Activated T-cell treated with anti-CD3 and anti-CD28 coated beads, Interleukin-2, amount 50 U/mL, for 4 hours (primary cell): ENCODE results near the gene TEX54. TPM values are rescaled to one million over a fixed set of nuclear protein-coding genes. Genes with fewer than 3 reads are reported as not detected.
"Not testable (repeated sequence)": the region's sequence is repeated elsewhere in the genome, so short reads cannot be mapped to it uniquely, and the experiment has no call there.

Source experiments
- ATAC-seq, 2 donors: fragments of 200-7000 bp; cut with Tn5 transposase; one replicate each; pipeline ENCODE4 v1.10.0; 2021
- DNase-seq: peaks from one replicate; pipeline ENCODE4 v3.0.0-alpha.2; 2020
- H3K27me3 Mint-ChIP-seq: one replicate; pipeline ENCODE4 v1.8.0; 2021; ENCODE audit warnings: low read depth, mixed read lengths
- H3K36me3 Mint-ChIP-seq: one replicate; pipeline ENCODE4 v1.8.0; 2022; ENCODE audit warnings: mixed read lengths; ENCODE audit not compliant: insufficient read depth
- H3K4me1 Mint-ChIP-seq: one replicate; pipeline ENCODE4 v1.8.0; 2021; ENCODE audit warnings: low read depth, mixed read lengths
- H3K4me3 Mint-ChIP-seq: one replicate; pipeline ENCODE4 v1.8.0; 2021; ENCODE audit warnings: mild to moderate bottlenecking, moderate library complexity, mixed read lengths
- H3K9me3 Mint-ChIP-seq: one replicate; pipeline ENCODE4 v1.8.0; 2021; ENCODE audit warnings: mixed read lengths
- total RNA-seq, 3 donors: library from RNA; stranded (reverse); gene quantifications; one replicate each; pipeline ENCODE4 v1.2.1, GENCODE V29; 2021

The TEX54 gene
- total RNA-seq, 3 donors from 2014 or later = 0.63 to 0.92 (median 0.89) TPM

- Mint-ChIP-seq H3K27me3 (no peaks in the 10 kb centered on the region), H3K36me3 (peaks cover 40% of the 10 kb centered on the region), H3K4me1 (peaks cover 35% of the 10 kb centered on the region), H3K4me3 (peak overlapping the region; percentile 97), H3K9me3 (no peaks in the 10 kb centered on the region)
- ATAC-seq = peak; percentile 4 to 11
- no peak for DNase-seq
Observed at GRCh38 chr11:62850911-62851806, 18.5 kb upstream of the TEX54 start.

- H3K9me3 Mint-ChIP-seq = no peaks in the 10 kb centered on the region
- H3K27me3 Mint-ChIP-seq = no peaks in the 10 kb centered on the region
- DNase-seq (no peak), ATAC-seq (no peak)
- H3K36me3 Mint-ChIP-seq = peaks cover 13% of the 10 kb centered on the region
- H3K4me1 Mint-ChIP-seq = peaks cover 14% of the 10 kb centered on the region
- no peak overlapping the region for H3K4me3 Mint-ChIP-seq
Observed at GRCh38 chr11:62847767-62848314, 15.2 kb upstream of the TEX54 start.

DNA sequence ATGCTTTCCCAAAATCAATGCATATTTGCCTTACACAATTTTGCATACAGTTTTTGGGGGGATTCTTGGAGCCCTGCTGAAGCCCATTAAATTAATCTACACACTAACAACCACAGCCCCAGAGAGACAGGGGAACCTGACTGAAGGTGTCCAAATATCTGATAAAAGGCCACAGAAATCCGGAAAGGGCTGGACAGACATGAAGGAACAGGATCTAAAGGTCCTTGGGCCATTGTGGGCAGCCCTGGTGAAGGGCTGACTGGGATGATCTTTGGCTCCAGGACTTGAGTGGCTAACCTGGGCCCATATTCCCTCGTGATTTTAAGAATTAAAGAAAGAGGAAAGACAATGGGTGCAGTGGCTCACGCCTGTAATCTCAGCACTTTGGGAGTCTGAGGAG lies 13.5 kb upstream of the TEX54 start:
- Mint-ChIP-seq H3K4me1 (no peaks in the 10 kb centered on the region), H3K9me3 (no peaks in the 10 kb centered on the region), H3K4me3 (no peak overlapping the region), H3K27me3 (no peaks in the 10 kb centered on the region), H3K36me3 (no peaks in the 10 kb centered on the region)
- no peak for DNase-seq
- no peak for ATAC-seq

GRCh38 chr11:62844154-62844553 lies 11.5 kb upstream of the TEX54 start:
- no peak for ATAC-seq
- no peak overlapping the region for H3K4me3 Mint-ChIP-seq
- H3K9me3 Mint-ChIP-seq = no peaks in the 10 kb centered on the region

GRCh38 chr11:62843466-62843865 lies 10.8 kb upstream of the TEX54 start:
- Mint-ChIP-seq H3K27me3 (no peaks in the 10 kb centered on the region), H3K36me3 (peaks cover 5% of the 10 kb centered on the region), H3K4me3 (no peak overlapping the region), H3K4me1 (peaks cover 12% of the 10 kb centered on the region), H3K9me3 (no peaks in the 10 kb centered on the region)
- ATAC-seq = no peak
- DNase-seq = no peak

More at GRCh38 chr11:62844154-62844553, 11.5 kb upstream of the TEX54 start:
- H3K4me1 Mint-ChIP-seq = peaks cover 8% of the 10 kb centered on the region
- H3K36me3 Mint-ChIP-seq = peaks cover 3% of the 10 kb centered on the region
- no peaks in the 10 kb centered on the region for H3K27me3 Mint-ChIP-seq
- DNase-seq = no peak

DNA sequence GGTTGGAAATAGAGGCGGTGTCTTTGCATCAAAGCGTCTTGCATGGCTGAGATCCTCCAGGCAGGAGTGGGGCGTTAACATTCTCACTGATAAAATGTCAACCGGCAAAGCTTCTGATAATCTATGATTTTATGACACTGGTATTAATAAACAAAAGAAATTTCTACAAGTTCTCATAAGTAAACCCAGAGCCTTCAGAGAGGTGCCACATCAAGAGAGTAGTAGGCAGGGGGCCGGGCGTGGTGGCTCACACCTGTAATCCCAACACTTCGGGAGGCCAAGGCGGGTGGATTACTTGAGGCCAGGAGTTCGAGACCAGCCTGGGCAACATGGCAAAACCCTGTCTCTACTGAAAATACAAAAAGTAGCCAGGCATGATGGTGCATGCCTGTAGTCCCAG lies 10.2 kb upstream of the TEX54 start:
- DNase-seq, ATAC-seq, H3K9me3 Mint-ChIP-seq, H3K36me3 Mint-ChIP-seq, H3K4me3 Mint-ChIP-seq, H3K27me3 Mint-ChIP-seq: not testable (repeated sequence)
- peaks cover 12% of the 10 kb centered on the region for H3K4me1 Mint-ChIP-seq

DNA sequence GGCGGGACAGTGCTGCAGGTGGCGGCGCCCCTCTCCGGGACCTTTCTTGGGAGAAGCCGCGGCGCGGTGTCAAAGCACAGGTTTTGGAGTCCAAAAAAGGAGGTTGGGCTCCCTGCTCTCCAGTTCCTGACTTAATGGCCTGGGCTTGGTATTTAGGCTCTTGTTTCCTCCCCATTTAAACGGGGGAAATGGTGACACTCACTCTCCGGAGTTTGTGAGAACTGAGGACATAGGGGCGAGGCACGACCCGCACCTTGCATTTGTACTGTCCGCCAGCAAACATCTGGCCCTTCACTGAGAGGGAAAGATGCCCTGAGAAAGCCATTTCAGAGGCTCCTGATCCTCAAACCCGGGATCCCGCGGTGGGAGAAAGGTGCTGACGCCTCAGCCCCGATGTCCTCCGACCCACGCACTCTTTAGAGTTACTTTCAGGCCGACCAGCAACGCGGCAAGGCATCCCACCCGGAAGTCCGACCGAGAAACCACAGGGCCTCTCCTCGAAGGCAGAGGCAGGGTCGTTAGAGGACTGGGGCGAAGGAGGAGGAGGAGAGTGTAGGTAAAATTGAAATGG lies 9.6 kb upstream of the TEX54 start:
- H3K36me3 Mint-ChIP-seq = peaks cover 9% of the 10 kb centered on the region
- H3K27me3 Mint-ChIP-seq = no peaks in the 10 kb centered on the region
- DNase-seq (peak; percentile 17), ATAC-seq (no peak)
- no peak overlapping the region for H3K4me3 Mint-ChIP-seq
- H3K4me1 Mint-ChIP-seq = peaks cover 17% of the 10 kb centered on the region
- H3K9me3 Mint-ChIP-seq = no peaks in the 10 kb centered on the region

DNA sequence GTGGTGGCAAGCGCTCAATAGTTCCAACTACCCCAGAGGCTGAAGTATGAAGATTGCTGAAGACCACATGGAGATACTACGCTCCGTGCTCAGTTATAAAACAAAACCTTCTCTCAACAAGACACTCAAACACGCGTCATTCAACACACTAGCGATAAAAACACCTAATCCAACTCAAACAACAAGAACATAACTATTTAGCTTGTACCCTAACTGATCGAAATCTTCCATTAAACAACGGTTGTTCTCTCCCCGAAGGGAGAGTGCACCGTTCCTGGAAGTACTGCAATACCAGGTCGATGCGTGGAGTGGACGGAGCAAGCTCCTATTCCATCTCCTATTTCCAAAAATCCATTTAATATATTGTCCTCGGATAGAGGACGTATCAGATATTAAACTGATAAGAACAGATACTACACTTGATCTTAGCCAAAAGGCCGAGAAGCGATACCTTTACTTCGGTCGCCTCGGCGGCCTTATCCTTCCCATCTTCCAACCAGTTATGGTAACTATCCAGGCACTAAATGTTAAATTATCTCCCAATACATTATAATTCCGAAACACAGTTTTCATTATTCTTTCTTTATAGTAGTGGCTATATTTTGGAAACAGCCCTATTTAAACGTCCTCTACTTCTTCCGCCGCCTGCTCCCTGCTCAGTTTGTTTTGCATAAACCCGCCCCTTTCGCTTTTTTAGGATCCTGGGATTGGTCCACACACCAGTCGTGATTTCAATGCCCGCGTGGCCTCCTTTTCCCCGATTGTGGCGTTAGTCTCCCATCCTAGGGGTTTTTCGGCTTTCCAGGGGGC lies 8.9 kb upstream of the TEX54 start:
- H3K27me3 Mint-ChIP-seq = no peaks in the 10 kb centered on the region
- H3K4me1 Mint-ChIP-seq = peaks cover 22% of the 10 kb centered on the region
- no peaks in the 10 kb centered on the region for H3K9me3 Mint-ChIP-seq
- DNase-seq (peak; percentile 68), ATAC-seq (peak; percentile 67 to 71)
- H3K36me3 Mint-ChIP-seq = peaks cover 11% of the 10 kb centered on the region
- H3K4me3 Mint-ChIP-seq = no peak overlapping the region

DNA sequence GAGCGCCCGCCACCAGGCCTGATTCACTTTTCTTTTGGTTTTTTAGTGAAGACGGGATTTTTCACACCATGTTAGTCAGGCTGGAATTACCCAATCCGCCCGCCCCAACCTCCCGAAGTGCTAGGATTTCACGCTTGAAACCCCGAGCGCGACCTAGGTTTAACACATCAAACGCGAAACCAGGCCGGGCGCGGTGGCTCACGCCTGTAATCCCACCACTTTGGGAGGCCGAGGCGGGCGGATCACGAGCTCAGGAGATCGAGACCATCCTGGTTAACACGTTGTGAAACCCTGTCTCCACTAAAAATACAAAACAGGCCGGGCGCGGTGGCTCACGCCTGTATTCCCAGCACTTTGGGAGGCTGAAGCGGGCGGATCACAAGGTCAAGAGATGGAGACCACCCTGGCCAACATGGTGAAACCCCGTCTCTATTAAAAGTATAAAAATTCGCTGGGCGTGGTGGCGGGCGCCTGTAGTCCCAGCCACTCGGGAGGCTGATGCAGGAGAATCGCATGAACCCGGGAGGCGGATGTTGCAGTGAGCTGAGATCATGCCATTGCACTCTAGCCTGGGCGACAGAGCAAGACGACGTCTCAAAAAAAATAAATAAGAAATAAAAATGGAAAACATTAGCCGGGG lies 8.2 kb upstream of the TEX54 start:
- Mint-ChIP-seq H3K36me3 (peaks cover 16% of the 10 kb centered on the region), H3K4me1 (peaks cover 25% of the 10 kb centered on the region)
- ATAC-seq (peak; percentile 44 to 55), DNase-seq (peak; percentile 68)
- not testable (repeated sequence) for H3K9me3 Mint-ChIP-seq, H3K27me3 Mint-ChIP-seq, H3K4me3 Mint-ChIP-seq

GRCh38 chr11:62839050-62839945 lies 6.7 kb upstream of the TEX54 start, which contains the start of gene WDR74:
Gene WDR74, minus strand, starts transcription at chr11:62839590. Its CDS starts 20 bp downstream, at chr11:62839570.
- Mint-ChIP-seq H3K36me3 (peaks cover 27% of the 10 kb centered on the region), H3K9me3 (no peaks in the 10 kb centered on the region), H3K4me1 (peaks cover 33% of the 10 kb centered on the region), H3K4me3 (no peak within 1 kb of the TSS), H3K27me3 (no peaks in the 10 kb centered on the region)
- ATAC-seq (peak; percentile 43 to 46), DNase-seq (peak; percentile 89)

GRCh38 chr11:62835336-62835735 lies 2.7 kb upstream of the TEX54 start:
- Mint-ChIP-seq H3K36me3 (peaks cover 41% of the 10 kb centered on the region), H3K4me1 (peaks cover 53% of the 10 kb centered on the region), H3K27me3 (no peaks in the 10 kb centered on the region), H3K9me3 (no peaks in the 10 kb centered on the region), H3K4me3 (no peak overlapping the region)
- no peak for ATAC-seq
- no peak for DNase-seq

DNA sequence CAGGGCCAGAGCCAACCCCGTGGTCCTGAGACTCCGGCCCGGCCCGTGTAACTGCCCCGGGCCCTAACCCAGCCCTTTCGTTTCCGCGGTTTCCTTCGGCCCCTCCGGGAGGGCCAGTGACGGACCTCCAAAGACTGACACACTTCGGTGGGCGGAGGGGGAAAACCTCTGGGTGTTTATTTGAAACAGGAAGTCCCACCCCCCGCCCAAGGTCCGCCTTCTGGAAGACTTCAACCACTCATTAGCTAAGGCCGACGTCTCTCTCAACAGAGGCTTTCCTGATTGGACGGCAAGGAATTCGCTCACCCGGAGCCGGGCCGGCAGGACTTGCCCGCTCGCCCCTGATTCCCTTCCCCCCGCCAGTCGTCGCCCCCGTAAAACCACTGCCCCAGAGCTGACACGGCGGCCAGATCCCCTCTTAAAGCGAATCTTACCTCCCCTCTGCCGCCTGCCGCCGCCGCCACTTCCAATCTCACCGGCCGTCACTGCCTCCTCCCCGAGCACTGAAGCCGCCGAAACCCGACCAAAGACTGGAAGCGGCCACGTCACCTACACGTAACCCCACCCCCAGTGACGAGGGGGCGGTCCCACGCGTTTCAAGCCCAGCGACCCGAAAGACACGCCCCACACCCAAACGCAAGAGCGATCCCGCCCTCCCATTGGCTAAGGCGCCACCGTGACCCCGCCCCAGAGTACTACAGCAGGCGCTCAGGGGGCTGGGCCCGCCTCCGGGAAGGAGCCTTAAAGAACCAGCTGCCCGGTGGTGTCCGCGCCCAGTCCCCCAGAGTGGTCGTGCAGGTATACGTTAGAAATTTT lies 913 bp downstream of the TEX54 start, which contains the start of gene STX5:
Gene STX5 (minus strand): TSS at position 532 of the 816 bp plus-strand sequence. CDS start 808 bp downstream, outside the sequence.
- H3K36me3 Mint-ChIP-seq = peaks cover 36% of the 10 kb centered on the region

More for the DNA sequence above, 913 bp downstream of the TEX54 start, which contains the start of gene STX5:
- Mint-ChIP-seq H3K9me3 (no peaks in the 10 kb centered on the region), H3K4me1 (peaks cover 45% of the 10 kb centered on the region), H3K4me3 (peak within 1 kb of the TSS; percentile 90), H3K27me3 (no peaks in the 10 kb centered on the region)
- peak; percentile 91 to 93 for ATAC-seq
- DNase-seq = peak; percentile 100
